ENCODE data around the gene GSX2.
"Not testable (repeated sequence)": the region's sequence is repeated elsewhere in the genome, so short reads cannot be mapped to it uniquely, and the experiment has no call there.

Gene GSX2

DNA sequence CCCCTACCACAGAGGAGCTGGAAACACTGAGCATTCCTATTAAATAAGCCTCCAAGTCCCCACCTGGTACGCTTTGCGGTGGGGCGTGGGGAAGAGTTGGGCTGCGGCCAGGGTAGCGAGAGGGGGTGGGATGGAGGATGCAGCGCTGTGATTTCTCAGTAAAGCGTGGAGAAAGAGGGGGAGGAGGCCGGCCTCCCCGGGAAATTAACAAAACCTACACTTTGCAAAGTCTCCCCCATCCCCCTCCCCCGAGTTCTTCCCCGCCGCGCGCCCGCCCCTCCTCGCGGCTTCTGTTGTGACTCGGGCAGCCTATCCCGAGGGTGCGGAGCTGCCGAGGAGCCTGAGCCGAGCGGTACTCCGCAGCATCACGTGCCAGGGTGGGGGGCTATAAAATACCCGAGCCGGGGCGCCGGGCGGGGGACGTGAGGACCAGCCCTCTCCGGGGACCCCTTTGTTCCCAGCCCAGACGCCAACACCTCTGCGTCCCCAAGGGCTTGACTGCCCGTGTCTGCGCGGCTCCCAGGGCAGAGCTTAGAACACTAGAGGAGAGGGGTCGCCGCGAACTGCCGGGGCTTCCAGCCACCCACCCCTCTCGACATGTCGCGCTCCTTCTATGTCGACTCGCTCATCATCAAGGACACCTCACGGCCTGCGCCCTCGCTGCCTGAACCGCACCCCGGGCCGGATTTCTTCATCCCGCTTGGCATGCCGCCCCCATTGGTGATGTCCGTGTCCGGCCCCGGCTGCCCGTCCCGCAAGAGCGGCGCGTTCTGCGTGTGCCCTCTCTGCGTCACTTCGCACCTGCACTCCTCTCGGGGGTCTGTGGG lies at the start of gene GSX2:
Gene GSX2, plus strand, starts transcription at position 416 of the 827 bp plus-strand sequence. Its CDS starts 182 bp downstream, at position 598.
- DNase-seq = no peak

DNA sequence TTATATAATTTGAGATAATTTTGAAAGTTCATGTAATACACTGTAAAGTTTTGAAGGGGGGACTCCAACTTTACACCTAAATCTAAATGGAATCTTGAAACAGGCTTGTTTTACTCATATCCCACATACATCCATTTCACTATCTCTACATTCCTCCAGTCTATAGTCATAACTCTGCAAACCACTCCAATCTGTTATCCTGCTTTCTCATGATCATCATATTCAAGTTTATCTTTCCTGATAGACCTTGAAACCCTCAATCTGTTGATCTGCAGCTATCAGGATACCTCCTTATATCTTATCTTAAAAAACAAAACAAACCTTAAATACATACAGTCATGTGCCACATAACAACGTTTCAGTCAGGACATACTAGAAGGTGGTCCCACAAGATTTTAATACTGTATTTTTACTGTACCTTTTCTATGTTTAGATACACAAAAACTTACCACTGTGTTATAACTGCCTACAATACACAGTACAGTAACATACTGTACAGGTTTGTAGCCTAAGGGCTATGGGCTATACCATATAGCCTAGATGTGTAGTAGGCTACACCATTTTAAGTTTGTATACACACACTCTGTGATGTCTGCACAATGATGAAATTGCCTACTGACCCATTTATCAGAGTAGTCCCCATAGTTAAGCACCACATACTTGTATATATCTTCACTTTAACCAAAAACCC lies 49.6 kb upstream of the GSX2 start:
- DNase-seq = no peak

DNA sequence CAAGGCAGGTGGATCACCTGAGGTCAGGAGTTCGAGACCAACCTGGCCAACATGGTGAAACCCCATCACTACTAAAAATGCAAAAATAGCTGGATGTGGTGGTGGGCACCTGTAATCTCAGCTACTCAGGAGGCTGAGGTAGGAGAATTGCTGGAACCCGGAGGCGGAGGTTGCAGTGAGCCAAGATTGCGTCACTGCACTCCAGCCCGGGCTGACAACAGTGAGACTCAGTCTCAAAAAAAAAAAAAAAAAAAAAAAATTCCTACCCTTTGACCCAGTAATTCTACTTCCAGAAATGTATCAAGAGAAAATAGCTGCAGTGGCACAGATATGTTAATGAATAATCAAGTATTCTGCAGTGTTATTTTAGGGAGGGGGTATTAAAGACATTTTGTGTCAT lies 46.6 kb upstream of the GSX2 start:
- not testable (repeated sequence) for DNase-seq

DNA sequence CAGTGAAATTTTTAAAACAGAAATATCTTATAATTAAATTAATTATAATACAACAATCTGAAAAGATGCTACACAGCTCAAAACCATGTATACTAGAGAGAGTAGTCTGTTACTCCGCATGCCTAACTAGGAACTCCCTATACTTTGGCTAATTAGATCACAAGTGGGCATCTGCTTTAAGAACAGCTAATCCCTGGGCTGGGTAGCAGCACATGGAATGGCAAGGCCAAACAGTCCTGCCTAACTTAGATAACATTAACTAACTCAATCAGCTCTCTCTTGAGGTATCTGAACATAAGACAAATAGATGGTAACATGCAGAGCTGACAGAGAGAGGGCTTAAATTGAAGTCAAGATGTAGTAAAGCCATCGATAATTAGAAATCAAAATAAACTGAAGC lies 45.5 kb upstream of the GSX2 start:
- DNase-seq = no peak

DNA sequence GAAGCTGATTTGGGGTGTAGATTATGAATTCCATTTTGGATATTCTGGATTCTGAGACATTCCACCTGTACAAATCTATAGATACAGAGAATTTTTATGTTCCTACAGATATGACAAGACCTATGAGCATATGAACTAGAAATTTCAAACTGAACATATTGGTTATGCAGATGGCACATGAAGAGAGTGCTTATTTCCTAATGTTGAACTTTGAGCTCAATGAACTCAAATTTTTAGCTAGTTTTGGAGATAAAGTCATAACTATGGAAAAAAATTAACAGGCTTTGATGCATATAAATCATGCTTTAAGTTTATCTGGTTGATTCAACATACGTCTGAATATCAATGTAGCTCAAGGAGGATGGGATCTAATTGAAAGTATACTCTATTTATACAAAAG lies 44.5 kb upstream of the GSX2 start:
- no peak for DNase-seq

DNA sequence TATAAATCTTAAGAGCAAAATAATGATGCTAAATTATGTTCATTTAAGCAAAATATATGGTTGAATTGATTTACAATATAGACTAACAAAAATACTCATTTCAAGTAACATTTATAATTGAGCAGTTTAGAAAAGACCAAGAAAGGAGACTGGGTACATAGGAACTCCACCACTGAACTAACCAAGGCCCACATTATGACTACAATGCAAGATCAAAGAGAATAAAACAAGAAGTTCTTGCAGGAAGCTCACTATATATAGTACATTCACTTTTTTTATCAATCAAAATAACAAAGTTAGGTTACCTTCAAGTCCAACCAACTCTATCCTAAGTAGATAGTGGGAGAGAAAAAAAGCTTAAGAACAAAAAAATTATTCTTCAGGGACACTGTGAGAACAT lies 43.6 kb upstream of the GSX2 start:
- no peak for DNase-seq

DNA sequence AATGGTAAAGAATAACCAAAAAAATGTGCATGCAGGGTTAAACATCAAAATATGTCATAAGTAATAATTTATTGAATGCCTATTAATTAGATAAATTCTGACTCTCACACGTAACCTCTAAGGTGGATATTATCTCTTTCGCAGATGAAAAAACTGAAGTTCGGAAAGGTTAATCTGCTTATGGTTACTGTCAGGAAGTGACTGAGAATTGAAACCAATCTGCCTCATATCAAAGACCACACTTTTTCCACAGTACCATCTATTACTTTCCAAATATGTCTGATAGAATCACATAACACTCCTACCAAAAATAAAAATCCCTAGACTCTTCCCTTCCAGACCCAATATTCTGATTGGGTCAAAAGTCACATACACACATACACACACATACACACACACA lies 41.8 kb upstream of the GSX2 start:
- DNase-seq = no peak

DNA sequence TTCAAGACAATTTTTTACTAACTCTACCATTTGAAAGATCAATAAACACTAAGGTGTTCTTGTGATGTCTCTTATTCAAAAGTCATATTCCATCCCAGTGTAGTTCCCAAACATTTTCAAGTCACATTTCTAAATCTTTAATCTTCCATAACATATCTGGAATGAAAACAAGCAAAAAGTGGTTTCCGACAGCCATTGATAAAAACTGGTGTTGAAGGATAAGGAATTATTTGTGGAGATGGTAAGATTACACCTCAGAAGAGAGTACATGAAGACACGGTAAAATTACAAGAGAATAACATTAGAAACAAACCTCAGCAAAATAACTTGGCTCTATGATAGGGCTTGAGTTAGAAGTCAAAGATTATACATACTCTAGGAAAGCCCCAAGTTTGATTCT lies 39.8 kb upstream of the GSX2 start:
- no peak for DNase-seq

DNA sequence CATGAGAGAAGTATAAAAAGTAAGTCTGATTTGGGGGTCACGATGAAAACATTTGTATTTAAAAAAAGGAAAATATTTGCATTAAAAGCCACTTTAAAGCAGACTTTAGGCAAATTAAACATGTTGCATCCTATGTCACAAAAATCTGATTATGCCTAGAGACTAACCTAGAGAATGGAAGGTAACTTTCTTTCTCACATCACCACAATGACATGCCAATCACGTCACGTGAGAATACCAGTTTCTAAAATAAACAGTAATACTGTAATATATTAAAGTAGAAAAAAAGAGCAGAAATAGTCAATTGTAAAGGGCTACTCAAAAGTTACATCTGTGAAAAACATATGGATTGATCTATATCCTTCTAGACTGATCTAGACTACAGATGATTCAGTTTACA lies 38.9 kb upstream of the GSX2 start:
- no peak for DNase-seq

DNA sequence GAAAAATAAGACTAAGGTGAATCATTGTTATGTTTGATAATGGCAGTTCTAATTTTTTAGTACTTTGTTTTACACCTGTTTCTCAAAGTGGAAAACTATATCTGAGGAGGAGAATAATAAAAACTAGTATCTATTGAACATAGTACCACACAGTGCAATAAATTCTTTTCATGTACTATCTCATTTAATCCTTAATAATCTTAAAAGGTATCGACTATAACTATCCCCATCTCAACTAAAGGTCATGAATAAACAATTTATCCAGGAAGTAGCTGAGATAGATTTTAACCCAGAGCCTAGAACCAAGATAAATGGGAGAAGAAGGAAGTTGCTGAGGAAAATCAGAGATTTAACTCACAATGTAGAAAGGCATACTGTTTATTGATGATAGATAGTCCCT lies 38.1 kb upstream of the GSX2 start:
- DNase-seq = no peak

DNA sequence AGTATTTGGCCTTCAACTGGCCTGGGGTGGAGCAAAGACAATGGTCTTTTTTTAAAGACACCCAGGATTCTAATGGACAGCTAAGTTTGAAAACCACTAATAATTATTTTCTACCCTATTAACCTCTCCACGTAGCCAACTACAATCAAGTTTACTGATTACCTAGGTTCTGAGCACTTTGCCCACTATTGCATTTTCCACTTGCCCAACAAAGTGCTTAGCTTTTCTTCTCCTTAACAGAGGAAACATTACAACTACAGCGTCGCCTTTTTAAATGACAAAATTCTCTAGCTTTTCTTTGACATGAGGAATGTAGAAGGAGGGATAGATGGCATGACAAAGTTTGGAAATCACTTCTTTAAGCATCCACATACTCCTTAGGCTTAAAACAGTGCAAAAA lies 37.6 kb upstream of the GSX2 start:
- DNase-seq = no peak

DNA sequence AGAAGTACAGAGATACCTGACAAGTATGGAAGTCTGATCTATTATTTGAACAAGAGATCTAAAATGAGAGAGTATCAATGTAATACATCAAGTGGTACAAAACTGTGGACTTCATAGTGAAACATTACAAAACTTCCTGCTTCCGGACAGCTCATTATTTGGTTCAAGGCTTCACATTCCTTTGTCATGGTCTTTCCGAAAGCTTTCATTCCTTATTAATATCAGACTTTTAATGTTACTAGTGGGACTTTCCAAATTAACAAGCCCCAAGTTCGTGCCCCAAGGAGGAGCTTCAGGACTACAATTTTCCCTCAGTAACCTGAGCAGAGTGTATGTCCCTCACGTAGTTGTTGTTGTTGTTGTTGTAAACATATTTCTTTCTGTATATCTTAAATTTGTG lies 36.7 kb upstream of the GSX2 start:
- no peak for DNase-seq

DNA sequence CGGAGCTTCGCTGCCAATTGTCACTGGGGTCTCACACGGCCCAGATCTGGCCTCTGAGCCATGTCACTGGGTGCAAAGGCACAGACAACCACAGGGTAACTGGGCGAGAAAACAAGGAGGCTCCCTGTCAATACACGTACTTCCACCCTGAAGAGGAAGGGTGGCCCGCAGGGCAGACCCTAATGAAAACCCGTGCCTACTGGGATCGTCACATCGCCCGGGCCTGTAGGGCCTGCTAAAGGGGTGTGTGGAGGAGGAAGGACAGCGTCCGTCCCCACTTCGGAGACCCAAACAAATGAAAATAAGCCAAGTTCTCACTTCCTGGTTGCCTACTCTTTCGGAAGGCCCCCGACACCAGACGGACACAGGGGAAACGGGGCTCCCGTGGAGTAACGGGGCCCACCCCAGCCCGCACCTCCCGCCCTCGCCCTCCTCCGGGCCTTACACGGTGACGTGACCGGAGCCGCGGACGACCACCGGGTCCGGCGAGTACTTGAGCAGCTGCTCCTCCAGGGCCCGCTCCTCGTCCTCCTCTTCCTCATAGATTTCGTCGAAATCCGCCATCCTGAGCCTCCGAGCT lies 36.1 kb upstream of the GSX2 start:
- peak; percentile 60 to 61 for DNase-seq

DNA sequence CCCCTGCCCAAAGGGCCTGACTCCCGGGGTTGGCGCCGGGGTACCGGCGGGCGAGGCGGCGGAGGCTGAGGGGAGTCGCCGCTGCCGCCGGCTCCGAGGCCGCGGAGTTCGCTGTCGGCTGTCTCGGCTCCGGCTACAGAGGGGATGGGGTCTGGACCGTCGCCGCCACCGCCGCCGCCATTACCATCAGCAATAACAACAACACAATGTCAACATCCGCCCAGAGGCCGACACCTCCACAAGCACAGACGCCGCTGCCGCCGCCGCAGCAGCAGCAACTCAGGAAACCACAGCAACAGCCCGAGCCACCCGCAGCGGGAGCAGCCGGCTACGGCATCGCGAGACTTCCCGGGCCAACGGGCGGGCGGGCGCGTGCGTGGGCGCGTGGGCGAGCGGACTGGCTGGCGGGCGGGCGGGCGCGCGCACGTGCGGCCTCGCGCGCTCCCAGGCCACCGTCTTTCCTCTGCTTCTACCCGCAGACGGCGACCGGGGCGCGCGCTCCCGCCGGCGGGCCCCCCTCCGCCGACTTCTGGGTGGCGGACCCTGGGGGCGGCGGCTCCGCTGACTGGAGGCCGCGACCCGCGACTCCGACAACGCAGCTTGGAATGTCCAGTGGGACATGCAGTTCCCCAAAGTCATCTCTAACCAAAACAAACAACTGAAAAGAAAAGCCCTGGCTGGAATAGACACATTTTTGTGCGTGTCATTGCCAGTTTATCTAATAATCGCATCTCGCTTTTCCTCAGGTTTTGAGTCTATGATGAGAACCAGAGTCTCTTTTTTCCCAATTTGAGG lies 35.4 kb upstream of the GSX2 start, which contains the start of gene CHIC2:
Gene CHIC2, minus strand, starts transcription at position 289 of the 795 bp plus-strand sequence. CDS start 305 bp downstream, outside the sequence.
- peak; percentile 94 to 97 for DNase-seq

DNA sequence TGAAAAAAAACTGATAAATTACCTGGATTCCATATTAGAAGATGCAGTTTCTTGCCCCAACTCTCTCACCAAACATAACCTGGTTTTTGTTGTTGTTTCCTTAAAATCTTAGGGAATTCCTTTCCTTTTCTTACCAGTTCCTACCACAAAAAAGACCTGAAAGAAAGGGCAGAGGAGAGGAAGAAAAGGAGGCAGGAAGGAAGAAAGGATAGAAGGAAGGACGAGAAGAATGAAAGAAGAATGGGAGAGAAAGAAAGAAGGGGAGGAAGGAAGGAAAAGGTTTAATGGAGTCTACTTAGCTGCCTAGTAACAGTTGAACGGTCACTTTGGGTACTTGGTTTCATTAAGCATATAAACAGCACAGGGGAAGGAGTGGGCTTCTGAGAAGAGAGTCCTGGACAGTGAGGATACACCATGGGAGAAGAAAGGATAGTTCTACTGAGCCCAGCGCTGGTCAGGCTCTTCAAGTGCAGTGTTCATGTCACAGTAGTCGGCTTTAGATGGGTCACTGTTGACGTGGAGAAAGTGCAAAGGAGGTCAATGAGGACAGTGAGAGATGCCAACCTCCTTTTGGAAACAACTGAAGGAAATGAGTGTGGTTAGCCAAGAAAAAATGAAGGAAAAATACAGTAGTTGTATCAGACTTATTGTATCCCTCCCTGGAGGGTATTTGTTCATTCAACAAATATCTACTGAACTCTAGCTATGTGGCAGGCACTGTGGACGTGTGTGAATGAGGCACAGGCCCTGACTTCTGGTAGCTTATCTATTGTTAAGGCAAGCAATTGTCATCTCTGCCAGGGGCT lies 34.5 kb upstream of the GSX2 start:
- DNase-seq = no peak

DNA sequence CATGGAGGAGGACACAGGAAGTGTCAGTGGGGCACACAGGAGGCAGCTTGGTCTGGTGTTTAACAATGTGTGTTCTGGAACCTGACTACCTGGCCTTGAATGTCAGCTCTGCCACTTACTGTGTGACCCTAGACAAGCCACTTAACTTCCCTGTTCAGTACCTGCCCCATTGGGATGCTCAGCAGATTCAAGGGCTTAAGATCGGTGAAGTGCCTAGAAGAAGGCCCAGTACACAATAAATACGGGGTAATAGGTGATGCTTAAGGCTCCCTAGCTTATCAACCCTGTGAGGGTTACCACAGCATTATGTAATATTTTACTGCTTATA lies 33.9 kb upstream of the GSX2 start:
- no peak for DNase-seq

DNA sequence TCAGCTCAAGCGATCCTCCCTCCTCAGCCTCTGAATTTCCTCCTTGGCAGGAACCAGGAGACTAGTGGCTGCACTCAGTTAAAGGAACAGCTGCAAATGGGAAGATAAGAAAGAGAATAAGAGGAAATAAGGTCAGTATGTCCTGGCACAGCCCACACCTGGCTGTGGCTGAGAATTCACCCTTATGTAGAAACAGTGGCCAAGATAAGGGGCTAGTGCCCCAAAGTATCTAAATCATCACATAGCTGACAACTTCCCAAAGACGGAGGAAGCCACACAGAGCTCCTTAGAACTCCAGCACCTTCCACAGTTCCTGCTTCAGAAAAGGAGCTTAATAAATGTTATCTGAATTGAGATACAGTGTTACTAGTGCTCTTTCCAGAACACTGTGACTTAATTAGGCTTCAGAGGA lies 33.2 kb upstream of the GSX2 start:
- DNase-seq = no peak

DNA sequence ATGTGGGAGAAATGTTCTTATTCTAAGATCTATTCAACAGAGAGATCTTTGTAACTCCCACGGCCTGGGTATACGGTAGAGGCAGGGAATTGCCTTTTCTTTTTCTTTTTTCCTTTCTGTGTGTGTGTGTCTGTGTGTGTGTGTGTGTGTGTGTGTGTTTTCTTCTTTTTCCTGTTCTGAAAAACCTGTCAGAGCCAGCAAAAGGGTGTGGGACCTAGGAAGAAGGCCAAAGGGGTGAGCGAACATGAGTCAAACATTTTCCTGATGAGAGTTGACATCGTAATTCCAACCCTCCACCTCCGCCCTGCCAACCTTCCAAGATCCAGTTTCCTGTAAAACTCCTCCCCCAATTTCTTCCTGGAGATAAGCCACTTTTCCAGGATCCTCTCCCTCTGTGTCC lies 32.8 kb upstream of the GSX2 start:
- no peak for DNase-seq

DNA sequence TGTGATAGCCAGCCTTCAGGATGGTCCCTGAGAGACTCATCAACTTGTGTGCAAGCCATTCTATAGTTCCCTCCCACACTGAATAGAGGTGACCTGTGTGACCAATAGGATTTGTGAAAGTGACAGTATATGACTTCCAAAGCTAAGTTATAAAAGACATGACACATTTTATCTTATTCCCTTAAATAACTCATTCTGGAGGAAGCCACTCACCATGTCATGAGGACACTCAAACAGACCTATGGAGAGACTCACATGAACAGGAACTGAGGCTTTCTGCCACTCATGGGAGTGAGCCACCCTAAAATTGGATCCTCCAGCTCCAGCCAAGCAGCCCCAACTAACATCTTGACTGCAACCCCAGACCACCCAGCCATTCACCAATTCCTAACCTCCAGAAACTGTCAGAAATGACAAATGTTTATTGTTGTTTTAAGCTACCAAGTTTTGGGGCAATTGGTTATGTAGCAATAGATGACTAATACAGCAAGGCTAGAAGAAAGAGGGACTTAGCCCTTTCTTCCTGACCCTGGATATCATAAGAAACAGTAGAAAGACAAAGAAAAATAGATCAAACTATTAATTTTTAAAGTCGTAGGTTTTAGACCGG lies 26.6 kb upstream of the GSX2 start:
- DNase-seq = no peak

DNA sequence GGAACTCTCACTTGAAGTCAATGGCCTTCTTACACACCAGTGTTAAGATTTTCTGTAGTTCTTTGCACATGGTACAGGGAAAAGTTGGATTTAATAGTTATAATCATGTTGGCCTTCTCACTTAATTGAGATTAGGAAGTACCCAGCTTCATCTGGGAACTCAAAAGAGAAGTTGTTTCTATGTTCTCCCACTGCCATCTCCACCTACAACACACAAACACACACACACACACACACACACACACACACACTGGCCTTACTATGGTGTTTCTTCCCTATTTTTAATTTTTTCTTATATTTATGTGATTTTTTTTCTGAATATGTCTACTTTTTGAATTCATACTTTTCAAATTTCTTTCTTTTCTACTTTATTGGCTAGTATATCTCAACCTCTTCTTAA lies 25.6 kb upstream of the GSX2 start:
- DNase-seq = no peak

DNA sequence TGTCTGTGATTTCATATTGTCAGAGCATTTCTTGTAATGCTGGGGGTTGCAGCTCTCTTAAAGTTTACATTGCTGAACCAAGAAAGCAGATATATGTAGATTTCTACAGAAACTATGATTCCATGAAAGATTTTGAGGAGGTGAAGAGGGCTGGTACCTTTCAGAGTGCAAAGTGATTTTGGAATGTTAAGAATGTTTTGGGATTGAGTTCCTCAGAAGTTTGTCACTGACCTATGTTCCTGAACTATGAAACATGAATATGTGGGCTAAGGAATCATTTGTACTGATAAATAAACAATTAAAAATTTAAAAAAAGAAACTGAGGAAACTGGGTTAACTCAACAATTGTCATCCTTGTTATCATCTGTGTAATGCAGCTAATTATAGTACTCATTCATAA lies 23.3 kb upstream of the GSX2 start:
- no peak for DNase-seq

DNA sequence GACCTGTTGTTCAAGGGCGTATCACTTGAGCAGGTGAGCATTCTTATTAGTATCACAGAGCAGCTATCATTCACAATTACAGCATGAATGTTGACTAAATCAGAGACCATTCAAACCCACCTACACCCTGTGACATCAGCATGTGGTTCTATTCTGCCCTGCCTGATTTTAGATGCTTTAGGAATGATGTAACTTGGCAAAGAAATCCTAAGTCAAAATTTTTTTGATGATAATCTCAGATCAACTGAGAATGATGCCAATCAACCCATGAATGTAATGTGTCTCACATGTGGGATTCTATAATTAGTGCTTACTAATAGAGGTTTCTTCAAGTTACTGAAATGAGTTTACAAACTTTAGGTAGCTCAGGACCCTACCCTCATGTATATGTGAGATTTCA lies 22.2 kb upstream of the GSX2 start:
- DNase-seq = no peak
